ENCODE measurements around the gene ITGA2B.

DNA sequence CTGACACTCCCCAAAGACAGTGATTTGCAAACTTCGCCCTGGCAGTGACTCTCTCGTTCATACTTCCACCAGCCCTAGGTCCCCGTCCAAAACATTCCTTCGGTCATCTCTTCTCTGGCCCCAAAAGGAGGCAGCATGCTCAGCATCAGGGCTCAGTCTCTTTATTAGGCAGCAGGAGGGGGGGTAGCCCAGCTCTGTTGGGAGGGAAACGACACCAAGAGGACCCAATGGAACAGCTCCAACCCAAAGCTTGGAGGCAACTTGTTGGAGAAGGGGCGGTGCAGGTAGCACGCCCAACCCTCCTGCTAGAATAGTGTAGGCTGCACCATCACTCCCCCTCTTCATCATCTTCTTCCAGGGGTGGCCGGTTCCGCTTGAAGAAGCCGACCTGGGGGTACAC lies 17.4 kb downstream of the ITGA2B start:
- TF ChIP-seq EZH2 (IDR thresholded peaks at IDR 0.05; ENCODE audit: borderline replicate concordance, low read length), result no peak
- TF ChIP-seq, protein P1, sequence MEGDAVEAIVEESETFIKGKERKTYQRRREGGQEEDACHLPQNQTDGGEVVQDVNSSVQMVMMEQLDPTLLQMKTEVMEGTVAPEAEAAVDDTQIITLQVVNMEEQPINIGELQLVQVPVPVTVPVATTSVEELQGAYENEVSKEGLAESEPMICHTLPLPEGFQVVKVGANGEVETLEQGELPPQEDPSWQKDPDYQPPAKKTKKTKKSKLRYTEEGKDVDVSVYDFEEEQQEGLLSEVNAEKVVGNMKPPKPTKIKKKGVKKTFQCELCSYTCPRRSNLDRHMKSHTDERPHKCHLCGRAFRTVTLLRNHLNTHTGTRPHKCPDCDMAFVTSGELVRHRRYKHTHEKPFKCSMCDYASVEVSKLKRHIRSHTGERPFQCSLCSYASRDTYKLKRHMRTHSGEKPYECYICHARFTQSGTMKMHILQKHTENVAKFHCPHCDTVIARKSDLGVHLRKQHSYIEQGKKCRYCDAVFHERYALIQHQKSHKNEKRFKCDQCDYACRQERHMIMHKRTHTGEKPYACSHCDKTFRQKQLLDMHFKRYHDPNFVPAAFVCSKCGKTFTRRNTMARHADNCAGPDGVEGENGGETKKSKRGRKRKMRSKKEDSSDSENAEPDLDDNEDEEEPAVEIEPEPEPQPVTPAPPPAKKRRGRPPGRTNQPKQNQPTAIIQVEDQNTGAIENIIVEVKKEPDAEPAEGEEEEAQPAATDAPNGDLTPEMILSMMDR (IDR thresholded peaks at IDR 0.05; ENCODE audit: low read length), result no peak
